NCI-H446 treated with DMSO at 0.1 percent for 48 hours (cell line): Measurements from ENCODE around the gene CDC42BPB.

Experiments used
- DNase-seq: peaks from one replicate; lab custom pipeline; 2025; lab: John Stamatoyannopoulos, UW

CDC42BPB gene

GRCh38 chr14:103016594-103016993 lies 40.8 kb downstream of the CDC42BPB start:
- DNase-seq = no peak

GRCh38 chr14:103016071-103016470 lies 41.3 kb downstream of the CDC42BPB start:
- DNase-seq = no peak

- DNase-seq = no peak
These were observed 41.9 kb downstream of the CDC42BPB start for GRCh38 chr14:103015426-103015825.

GRCh38 chr14:103014466-103015228 lies 42.7 kb downstream of the CDC42BPB start:
- no peak for DNase-seq

GRCh38 chr14:103013028-103013427 lies 44.3 kb downstream of the CDC42BPB start:
- no peak for DNase-seq

GRCh38 chr14:103009559-103009958 lies 47.8 kb downstream of the CDC42BPB start:
- no peak for DNase-seq

GRCh38 chr14:103008768-103009357 lies 48.5 kb downstream of the CDC42BPB start:
- DNase-seq = no peak

GRCh38 chr14:103008126-103008525 lies 49.2 kb downstream of the CDC42BPB start:
- no peak for DNase-seq

- DNase-seq = no peak
These were observed 49.8 kb downstream of the CDC42BPB start for GRCh38 chr14:103007555-103007954.

- no peak for DNase-seq
These were observed 50.3 kb downstream of the CDC42BPB start for GRCh38 chr14:103006991-103007520.

GRCh38 chr14:103006106-103006505 lies 51.2 kb downstream of the CDC42BPB start:
- no peak for DNase-seq

GRCh38 chr14:103003850-103004249 lies 53.5 kb downstream of the CDC42BPB start:
- DNase-seq = no peak

GRCh38 chr14:103003351-103003615 lies 54.1 kb downstream of the CDC42BPB start:
- DNase-seq = no peak

- DNase-seq = no peak
These were observed 54.6 kb downstream of the CDC42BPB start for GRCh38 chr14:103002578-103003350.

GRCh38 chr14:103001651-103002396 lies 55.5 kb downstream of the CDC42BPB start:
- no peak for DNase-seq

- no peak for DNase-seq
These were observed 56.1 kb downstream of the CDC42BPB start for GRCh38 chr14:103001226-103001625.

GRCh38 chr14:103000291-103000921 lies 56.9 kb downstream of the CDC42BPB start:
- DNase-seq = no peak

- no peak for DNase-seq
These were observed 58.0 kb downstream of the CDC42BPB start for GRCh38 chr14:102999227-102999895.

GRCh38 chr14:102998393-102998792 lies 59.0 kb downstream of the CDC42BPB start:
- no peak for DNase-seq

- DNase-seq = no peak
These were observed 60.4 kb downstream of the CDC42BPB start for GRCh38 chr14:102996941-102997340.

GRCh38 chr14:102994689-102995088 lies 62.7 kb downstream of the CDC42BPB start:
- DNase-seq = no peak
